Tongue (tissue), 2 donors: Measurements from ENCODE around the gene TMTC2. TPM values are rescaled to one million over a fixed set of nuclear protein-coding genes. Genes with fewer than 3 reads are reported as not detected.

Experiments
- DNase-seq: peaks from one replicate; pipeline ENCODE4 v3.0.0-alpha.2; 2015
- total RNA-seq: library from RNA; depleted of rRNA; stranded (reverse); fragments of >200 nt; gene quantifications from one replicate; pipeline ENCODE4 v1.2.3, GENCODE V29; 2014

The TMTC2 gene
- total RNA-seq, 1 donor from 2014 or later: 26.6 TPM

DNA sequence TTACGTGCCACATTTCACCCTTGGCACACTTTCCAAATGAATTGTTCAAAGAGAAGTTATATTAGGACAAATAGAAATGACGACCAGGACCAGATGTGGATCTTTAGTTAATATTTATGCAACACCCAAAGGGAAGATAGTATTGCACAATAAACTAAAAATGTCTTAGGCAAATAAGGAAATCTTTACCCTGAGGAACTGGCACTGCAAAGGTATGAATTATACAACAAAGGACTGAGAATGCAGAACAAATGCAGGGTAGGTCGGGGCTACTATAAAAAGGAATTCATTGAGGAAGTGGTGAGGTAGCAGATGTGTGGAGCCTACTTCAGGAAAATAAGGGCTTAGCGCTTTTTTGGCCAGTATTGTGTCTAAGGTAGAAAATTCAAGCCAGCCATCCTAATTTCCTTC lies 3.9 kb upstream of the TMTC2 start:
- no peak for DNase-seq

DNA sequence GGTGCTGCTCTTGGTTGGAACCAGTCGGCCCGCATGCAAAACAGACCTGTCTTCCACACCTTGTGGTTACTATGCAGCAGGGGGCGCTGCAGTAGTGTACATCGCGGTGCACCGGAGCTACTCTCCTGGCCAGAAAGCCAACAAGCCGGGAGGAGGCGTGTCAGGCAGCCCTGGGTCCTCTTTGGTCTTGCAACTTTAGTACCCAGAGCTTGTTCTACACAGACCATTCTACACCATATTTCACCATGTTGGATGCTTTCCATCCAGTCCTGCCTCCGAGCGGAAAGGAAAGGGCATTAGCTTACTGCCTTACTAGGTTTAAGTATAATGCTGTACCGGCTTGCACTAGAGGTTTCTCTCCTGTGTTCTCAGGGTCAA lies 927 bp upstream of the TMTC2 start:
- DNase-seq: peak; percentile 98

DNA sequence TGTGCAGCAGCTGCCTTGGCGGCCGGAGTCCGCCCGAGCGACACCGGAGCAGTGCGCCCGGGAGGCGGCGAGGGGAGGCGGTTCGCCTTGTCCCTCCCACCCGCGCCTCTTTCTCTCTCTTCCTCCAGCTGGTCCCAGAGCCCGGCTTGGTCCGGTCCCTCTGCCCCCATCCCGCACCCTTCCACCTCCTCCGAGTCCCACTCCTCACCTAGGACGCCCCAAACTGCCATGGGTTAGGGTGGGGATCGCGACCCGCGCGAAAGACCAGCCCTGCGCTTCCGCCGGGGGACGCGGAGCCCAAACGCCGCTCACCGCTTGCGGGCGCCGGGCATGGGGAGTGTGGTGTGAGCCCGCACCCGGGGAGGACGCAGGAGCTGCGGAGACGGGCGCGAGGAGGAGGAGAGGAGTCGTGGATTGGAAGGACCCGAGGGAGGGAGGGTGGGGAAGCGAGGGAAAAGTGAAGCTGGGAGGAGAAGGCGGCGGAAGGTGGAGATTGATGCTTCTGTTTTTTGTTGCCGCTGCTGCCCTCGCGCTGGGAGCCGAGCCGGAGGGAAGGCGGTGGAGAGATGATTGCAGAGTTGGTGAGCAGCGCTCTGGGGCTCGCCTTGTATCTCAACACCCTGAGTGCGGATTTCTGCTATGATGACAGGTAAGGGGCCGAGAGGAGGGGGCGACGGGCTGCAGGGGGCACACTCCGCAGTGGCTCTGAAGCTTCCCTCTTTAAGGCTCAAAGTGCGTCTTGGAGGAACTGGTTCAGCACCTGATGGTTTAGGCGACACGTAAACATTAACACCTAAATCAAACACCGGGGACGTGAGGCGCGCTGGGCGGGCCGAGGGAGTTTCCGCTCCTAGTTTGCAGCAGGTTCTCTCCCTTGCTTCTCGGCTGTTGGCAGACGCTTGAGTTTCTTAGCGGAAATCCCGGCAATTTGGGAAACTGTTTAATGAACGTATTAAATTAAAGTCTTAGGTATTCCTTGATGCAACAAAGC lies 610 bp downstream of the TMTC2 start:
- peak; percentile 71 for DNase-seq

DNA sequence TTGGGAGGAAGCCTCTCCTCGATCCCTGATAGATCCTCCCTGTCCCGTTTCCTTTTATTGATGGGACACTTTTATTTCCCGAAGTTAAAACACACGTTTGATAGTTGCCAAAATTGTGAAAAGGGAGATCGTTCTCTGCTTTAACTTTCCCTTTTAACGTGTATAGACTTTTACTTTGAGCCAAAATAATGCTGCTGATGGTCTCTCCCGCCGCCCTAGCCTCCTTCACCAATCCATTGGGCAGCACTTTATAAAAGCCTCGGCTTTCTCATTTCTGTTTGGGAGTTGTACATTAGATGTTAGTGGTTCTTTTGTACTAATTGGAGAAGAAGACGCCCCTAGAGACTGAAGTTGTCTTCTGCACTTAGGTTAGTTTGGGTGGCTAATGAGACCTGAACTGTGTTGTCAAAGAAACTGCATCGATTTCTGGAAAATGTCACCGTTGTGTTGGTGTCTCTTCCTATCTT lies 1.4 kb downstream of the TMTC2 start:
- DNase-seq: peak; percentile 27

DNA sequence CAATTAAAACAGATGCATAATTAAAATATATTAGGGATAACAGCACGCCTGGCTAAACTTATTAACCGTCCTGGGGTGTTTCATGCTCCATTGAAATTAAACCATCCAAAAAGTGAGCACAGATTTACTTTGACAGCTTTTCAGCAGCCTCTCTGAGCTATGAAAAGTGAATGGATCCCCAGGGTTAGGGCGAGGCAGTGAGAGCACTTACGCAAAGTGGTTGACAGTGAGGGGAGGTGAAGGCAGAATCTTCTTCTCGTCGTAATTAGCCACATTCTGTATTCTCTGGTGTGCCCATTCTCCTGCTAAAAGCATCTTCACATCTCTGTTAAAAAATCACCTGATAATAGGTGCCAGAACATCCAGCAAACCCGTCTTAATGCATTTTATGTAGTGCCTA lies 1.9 kb downstream of the TMTC2 start:
- DNase-seq: no peak

DNA sequence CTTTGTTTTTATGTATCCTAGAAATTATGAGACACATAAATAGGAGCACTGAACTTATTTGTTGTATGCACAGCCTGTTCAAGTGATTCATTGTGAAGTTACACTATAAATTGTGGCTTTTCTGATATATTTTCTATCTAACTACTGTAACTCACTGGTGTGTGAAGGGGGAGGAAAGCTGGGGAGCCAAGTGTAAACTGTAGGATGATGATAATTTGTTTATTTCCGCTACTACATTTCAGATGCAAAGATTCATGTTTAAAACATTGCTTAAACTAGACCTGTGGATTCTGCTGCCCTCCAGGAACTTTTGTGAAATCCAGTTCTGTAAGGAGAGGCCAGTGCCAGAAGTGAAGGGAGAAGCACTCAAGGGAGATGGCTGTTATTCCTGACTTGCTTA lies 3.3 kb downstream of the TMTC2 start:
- no peak for DNase-seq

DNA sequence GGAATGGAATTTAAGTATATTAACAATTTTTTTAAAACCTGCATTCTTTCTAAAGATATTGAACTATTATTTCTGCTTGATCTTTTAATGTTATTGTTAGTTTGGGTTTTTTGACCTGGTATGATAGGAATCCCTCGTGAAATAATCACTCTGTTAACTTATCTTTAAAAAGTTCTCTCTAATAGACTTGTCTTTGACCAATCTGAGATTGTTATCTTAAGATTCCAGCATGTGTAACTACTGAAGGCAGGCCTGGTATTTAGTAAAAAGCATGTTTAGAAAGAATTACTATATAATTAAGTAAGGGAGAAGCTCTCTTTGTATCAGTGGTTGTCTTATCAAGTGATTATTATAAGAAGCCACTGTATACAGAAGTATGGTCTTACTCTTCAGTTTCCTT lies 4.8 kb downstream of the TMTC2 start:
- DNase-seq: no peak

DNA sequence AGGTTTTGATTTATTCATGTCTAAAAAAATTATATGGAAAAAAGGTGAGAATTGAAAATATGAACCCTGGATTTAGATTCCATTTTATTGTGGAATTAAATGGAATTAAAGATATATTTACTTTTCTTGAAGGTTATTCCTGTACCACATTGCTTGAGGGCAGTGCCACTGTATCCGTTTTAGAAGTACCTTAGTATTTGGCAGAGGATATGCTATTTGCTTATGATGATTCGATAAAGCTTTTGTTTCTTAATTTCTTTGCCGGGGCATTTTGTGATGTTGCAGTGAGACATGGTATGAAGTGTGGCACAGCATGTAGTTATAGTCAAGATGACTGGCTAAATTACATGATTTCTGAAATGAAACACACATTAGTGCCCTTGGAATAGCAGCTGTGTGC lies 7.6 kb downstream of the TMTC2 start:
- DNase-seq: no peak

DNA sequence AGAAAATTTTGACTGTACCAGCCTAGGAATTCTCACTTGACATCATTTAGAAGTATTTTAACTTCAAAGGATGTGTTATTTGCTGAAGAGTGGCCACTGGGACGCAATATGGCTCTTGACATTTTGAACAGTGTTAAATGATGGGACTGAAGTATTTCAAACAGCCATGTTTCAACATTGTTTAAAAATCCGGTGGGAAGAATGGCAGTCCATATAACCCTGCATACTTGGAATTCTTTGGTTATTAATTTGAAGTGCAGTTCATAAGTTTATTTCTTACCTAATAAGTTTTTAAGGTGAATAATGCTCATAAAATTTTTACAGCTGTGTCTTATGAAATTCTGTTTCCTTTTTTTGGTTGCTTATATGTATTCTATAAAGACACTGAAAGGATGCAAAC lies 8.3 kb downstream of the TMTC2 start:
- DNase-seq: no peak

DNA sequence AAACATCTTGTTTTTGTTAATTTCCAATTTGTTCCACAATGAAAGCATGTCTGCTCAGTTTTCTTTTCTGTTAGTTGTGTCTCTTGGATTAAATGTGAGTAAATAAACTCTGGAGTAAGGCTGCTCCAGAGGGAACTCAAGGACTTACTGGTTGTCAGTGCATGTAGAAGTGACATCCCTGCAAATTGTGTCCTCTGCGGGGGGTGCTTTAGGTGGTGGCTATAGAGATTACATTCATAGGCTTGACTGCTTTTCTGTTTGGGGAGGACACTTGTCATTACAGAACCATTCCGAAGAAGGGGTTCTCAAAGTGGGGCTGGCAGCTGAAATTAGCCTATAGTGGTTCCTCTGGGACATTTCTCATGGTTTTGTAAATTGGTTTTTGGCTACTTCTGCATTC lies 8.8 kb downstream of the TMTC2 start:
- DNase-seq: no peak

DNA sequence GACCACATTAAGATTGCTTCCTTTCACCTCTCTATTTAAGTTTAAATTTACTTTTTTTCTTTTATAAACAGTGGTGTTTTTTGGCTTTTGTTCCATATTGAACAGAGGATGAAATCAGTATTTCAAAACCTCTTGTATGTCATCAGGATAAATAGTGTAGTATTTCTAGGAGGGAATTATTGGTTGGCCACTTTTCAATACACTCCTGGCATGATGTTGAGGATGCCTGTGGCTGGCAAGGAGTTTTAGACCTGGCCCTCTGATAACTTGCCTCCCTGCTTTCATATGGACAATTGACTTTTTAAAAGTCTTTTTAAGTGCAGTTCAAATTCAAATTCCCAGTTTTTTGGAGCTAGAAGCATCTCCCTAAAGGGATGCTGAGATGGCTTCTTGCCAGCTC lies 9.8 kb downstream of the TMTC2 start:
- DNase-seq: no peak

DNA sequence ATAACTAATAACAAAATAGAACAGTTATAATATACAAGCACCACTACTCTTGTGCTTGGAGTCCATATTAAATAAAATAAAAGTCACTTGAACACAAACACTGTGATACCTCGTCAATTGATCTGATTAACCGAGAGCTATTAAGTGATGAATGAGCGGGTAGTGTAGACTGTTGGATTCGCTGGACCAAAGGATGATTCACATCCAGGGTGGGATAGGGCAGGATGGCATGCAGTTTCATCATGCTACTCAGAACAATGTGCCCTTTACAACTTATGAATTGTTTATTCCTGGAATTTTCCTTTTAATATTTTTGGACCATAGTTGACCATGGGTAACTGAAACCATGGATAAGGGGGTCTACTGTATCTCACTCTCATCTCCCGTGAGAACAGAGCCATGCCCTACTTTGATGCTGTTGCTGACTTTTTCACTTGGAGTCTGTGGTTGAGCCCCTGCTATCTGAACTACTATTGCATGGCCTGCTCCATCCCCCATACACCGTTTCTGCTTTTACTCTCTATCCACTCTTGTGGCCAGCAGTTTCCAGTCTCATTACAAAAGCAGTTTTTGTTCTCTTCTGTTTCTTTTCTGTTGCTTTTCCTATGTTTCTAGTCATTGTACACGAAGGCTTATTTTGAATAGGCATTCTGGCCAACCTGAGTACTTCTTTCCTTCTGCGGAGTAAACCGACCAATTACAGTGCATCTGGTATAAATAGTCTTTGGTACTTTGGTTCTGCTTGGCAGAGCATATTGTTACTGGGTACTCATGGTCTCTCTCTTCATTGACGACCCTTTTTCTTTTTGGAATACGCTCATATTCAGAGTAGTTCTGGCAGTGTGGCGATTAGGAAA lies 12.2 kb downstream of the TMTC2 start:
- DNase-seq: no peak

DNA sequence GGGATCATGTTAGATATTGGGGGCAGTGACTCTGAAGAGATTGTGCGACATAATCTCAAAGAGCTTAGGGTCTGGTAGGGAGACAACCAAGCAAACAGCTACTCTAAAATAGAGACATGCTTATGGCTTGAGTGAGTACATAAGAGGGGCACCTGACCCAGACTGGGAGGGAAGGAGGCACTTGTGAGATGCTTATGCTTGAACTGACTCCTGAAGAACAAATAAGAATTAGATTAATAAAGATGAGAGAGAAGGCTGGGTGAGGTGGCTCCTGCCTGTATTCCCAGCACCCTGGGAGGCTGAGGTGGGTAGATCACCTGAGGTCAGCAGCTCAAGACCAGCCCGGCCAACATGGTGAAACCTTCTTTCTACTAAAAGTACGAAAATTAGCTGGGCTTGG lies 19.1 kb downstream of the TMTC2 start:
- DNase-seq: no peak

DNA sequence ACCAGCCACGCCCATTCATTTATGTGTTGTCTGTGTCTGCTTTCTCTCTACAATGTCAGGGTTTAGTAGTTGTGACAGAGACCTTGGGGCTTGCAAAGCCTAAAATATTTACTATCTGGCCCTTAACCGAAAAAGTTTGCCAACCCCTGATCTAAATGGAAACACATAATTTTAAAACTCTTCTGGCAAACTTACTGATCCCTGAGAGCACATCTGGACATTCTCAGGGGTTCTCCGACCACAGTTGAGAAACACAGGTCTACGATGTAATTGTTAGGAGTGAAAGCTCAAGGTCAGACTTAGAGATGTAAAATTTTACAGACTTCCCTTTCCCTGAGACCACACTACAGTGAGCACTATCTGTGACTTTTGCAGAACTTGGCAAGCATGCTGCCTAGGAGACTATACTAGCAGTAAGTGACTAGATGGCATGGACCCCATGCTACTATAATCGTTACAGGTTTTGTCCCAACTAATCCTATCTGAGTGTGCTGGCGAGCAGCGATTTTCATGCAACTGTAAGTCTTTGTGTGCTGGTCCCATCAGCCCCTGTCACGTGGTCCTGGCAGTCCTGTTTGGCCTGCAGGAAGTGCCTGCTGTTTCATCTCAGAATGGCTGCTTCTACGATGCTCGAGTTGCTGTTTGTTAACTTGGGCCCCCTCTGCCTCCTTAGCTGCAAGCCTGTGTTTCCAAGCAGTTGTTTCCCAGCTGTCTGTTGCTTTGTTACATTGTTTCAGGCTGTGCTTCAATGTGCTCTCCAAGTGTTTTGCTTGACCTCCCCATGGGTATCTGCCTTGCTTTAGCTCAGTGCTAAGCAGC lies 21.6 kb downstream of the TMTC2 start:
- peak; percentile 86 for DNase-seq

DNA sequence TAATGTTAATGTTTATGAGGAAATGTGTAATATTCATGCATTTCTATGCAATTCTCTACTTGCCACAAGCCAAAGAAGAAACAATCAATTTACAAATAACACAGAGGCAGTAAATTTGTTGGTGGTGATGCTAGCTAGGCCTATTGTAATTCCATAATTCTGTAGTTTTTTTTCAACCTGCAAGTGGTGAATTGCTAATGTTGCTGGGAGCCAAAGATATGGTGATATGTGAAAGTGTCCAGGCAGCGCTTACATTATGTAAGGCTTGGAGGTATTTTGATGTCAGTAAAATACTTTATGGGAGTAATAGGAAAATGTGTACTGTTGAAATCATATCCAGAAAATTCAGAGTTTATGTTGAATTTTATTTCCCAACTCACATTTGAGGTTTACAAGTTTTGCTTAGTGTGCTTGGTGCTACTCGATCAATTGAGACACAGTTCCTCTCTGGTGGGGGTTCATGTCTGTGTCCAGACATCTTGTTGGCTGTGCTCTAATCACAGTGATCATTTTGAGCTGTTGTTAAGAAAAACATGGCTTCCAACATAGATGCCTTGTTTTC lies 23.2 kb downstream of the TMTC2 start:
- DNase-seq: no peak

DNA sequence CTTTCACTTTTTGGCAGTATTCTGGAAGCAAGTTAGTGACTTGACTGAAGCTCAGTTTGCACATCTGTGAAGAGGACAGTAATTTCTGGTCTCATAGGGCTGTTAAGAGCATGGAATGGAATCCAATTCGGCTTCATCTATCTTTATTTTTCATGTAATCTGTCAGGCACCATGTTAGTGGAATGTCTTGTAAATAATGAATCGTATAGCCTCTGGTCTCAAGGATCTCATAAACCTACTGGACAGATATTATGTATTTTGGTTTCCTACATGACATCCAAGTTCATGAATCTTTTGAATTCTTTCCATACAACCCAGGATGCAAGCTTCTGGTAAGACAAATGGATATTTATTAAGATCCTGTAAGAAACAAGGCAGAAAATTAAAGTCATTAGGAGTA lies 24.0 kb downstream of the TMTC2 start:
- no peak for DNase-seq

DNA sequence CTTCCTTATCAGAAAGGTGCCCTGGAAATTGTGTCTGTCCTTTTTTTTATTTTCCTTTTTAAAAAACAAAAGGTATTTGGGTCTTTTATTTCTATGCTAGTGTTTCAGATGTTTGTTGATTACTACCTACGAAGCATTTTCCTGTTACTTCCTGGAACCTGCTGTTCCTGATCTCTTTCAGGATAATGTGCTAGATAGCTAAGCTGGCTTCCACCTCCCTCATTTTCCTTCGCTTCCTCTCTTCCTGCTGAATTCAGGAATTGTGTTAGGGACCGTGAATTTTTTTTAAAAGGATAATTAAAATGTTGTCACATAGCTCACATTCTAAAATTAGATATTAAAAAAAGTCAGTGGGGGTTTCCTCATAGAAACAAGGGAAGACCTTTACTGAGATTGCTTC lies 27.7 kb downstream of the TMTC2 start:
- no peak for DNase-seq

DNA sequence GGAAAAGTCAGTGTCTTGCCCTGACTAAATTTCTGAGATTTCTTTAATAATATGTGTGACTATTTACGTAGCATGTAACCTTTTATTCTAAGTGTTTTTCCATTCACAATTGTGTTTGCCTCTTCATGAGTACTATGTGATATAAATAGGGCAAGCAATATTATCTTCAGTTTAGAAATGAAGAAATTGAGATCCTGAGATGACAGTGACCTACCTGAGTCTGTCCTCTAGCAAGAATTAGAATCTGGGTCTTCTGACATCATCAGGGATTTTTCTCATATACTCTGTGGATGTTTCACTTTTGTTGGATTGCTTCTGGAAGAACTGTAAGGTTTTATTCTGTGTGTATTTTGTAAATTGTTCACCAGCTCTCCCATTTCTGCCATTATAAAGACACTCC lies 35.0 kb downstream of the TMTC2 start:
- no peak for DNase-seq

DNA sequence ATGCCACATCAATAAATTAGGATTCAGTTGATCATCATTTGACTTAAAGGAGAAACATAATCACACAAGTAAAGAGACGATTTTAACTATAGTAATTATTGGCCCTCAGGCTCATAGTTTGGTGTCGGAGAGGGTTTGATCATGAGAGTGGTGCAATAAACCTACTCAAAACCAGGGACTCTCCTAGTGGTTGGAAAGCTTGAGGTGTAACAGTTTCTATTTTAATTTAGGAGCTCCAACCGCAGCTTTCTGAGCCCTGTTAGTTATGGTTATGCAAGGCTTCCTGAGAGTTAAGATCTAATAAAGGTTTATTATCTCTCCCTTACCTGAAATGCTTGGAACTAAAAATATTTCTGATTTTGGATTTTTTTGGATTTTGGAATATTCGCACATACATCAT lies 36.4 kb downstream of the TMTC2 start:
- no peak for DNase-seq

DNA sequence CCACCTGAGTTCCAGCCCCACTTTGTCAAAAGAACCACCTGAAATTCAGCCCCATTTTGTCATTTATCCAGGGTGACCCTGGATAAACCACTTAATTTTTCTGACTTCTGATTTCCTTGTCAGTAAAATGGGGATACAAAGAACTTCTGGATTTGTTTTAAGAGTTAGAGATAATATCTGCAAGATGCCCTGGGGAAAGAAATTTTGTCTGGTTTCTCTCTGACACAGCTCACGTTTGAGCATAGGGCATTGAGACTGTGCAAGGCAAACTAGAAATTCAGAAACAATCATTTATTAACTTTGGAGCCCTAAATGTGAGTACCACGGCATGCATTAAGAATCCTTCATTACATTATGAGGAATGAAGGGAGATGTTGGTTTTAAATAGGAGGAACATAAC lies 37.2 kb downstream of the TMTC2 start:
- no peak for DNase-seq

DNA sequence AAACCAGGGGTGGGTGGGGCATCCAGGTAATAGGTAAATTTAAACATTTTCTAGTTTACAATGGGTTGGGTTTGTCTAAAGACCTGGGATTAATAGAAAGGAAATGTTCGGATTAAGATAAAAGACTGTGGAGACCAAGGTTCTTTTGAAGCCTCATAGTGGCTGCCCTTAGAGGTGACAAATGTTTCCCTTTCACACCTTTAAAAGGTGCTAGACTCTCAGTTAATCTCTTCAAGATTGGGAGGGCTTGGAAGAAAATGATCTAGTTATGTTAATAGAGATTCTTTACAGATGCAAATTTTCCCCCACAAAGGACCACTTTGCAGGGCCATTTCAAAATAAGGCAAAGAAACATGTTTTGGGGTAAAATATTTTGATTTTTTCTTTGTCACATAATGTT lies 39.0 kb downstream of the TMTC2 start:
- no peak for DNase-seq

DNA sequence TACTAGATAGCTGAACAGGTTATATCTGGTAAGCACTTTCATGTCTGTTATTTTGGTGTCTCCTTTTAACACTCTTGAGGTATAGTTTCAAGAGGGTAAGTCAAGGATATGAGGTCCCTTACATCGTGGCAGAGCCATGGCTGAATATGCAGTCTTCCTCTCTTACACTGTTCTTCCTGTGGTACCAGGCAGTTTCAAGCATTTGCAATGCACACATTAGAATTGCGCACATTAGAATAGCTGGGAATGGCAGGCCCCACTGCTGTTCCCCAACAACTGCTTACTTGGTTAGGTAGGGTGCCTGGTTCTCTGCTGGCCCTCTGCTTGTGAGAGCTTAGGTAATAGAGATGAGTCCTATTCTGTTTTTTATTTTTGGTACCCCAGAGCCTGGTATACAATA lies 41.2 kb downstream of the TMTC2 start:
- no peak for DNase-seq
